ENCODE results near the gene MAST3.

- TF ChIP-seq CTCF (conservative IDR thresholded peaks at IDR 0.05; ENCODE audit: low read length) (no peak), EZH2phosphoT487 (IDR thresholded peaks at IDR 0.05; ENCODE audit: borderline replicate concordance, low read depth, low read length) (no peak)
Measured at GRCh38 chr19:18197941-18198340, 100.4 kb downstream of the MAST3 start.
